GM23248 (cell line): ENCODE data around the gene STARD4.

Experiments
- EZH2 ChIP-seq: fragments of 200-600 bp; sonication (generic); IDR thresholded peaks from 2 replicates; pipeline ENCODE4 v1.6.1; 2018; ENCODE audit warnings: antibody characterized with exemption, mild to moderate bottlenecking; ENCODE audit not compliant: insufficient read depth, poor library complexity, severe bottlenecking
- EZH2phosphoT487 ChIP-seq: fragments of 200-600 bp; sonication (generic); IDR thresholded peaks from 2 replicates; pipeline ENCODE4 v1.6.1; 2018; ENCODE audit warnings: antibody characterized with exemption, moderate library complexity, mild to moderate bottlenecking, low read depth; ENCODE audit not compliant: insufficient read depth

GRCh38 chr5:111488353-111488752 lies 24.0 kb downstream of the STARD4 start:
- TF ChIP-seq EZH2phosphoT487 (no peak), EZH2 (no peak)
